Activated naive CD4-positive, alpha-beta T cell treated with anti-CD3 and anti-CD28 coated beads, Interleukin-2, amount 50 U/mL, for 24 hours (primary cell): ENCODE results near the gene CHD5.

Source experiments
- H3K27ac Mint-ChIP-seq: one replicate; pipeline ENCODE4 v1.8.0; 2021; ENCODE audit warnings: mild to moderate bottlenecking, mixed read lengths
- H3K27me3 Mint-ChIP-seq: one replicate; pipeline ENCODE4 v1.8.0; 2021; ENCODE audit warnings: mixed read lengths
- H3K36me3 Mint-ChIP-seq: one replicate; pipeline ENCODE4 v1.8.0; 2021; ENCODE audit warnings: mixed read lengths
- H3K4me1 Mint-ChIP-seq: one replicate; pipeline ENCODE4 v1.8.0; 2021; ENCODE audit warnings: mixed read lengths
- H3K4me3 Mint-ChIP-seq: one replicate; pipeline ENCODE4 v1.8.0; 2021; ENCODE audit warnings: mild to moderate bottlenecking, mixed read lengths
- H3K9me3 Mint-ChIP-seq: one replicate; pipeline ENCODE4 v1.8.0; 2021; ENCODE audit warnings: mixed read lengths

Gene CHD5

DNA sequence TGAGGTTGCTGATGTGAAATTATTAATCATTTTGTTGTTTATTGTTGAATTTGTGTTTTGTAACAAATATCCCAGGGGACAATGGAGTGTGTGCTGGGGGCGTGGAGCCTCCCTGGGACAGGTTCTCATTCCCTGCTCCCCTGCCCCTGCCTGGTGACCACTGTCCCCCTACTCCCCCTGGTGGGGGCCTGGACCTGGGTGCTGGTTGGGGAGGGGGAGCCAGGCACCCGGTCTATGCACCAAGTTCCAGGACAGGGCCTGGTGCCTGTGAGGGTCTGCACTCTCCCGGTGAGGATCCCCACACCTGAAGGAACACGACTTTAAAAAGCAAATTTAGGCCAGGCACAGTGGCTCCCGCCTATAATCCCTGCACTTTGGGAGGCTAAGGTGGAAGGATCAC, 42.4 kb downstream of the CHD5 start:
- Mint-ChIP-seq H3K9me3 (no peaks in the 10 kb centered on the region), H3K27ac (no peak overlapping the region), H3K27me3 (no peaks in the 10 kb centered on the region), H3K36me3 (no peaks in the 10 kb centered on the region), H3K4me3 (no peak overlapping the region), H3K4me1 (no peaks in the 10 kb centered on the region)

DNA sequence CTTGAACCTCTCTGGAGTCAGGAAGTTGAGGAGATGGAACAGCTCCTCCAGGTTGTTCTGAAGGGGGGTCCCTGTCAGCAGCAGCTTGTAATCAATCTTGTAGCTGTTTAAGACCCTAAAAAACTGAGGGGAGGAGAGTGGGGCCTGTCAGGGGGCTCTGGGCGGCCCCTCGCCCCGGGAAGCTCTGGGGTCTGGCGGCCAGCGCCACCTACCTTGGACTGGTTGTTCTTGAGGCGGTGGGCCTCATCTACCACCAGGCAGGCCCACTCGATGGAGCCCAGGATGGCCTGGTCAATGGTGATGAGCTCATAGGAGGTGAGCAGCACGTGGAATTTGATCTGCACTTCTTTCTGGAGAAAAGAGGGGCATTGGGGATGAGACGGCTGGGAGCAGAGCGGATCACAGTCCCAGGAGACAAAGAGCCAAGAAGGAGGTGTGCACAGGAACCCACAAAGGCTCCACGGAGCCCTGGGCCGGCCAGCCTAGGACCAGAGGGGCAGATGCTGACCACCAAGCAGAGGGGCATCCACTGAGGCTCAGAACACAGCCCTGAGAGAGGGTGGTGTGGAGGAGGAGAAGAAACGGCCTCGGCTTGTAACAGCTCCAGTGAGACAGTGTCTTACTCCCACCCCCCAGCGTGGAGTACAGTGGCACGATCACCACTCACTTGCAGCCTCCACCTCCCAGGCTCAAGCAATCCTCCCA, 43.5 kb downstream of the CHD5 start:
- Mint-ChIP-seq H3K4me1 (no peaks in the 10 kb centered on the region), H3K4me3 (no peak overlapping the region), H3K27me3 (no peaks in the 10 kb centered on the region), H3K27ac (no peak overlapping the region), H3K9me3 (peaks cover 5% of the 10 kb centered on the region), H3K36me3 (peaks cover 3% of the 10 kb centered on the region)

- Mint-ChIP-seq H3K36me3 (peaks cover 3% of the 10 kb centered on the region), H3K9me3 (peaks cover 5% of the 10 kb centered on the region), H3K27me3 (no peaks in the 10 kb centered on the region), H3K27ac (no peak overlapping the region), H3K4me3 (no peak overlapping the region), H3K4me1 (no peaks in the 10 kb centered on the region)
Observed at GRCh38 chr1:6134741-6135510, 45.2 kb downstream of the CHD5 start.

- peaks cover 3% of the 10 kb centered on the region for H3K36me3 Mint-ChIP-seq
- H3K27ac Mint-ChIP-seq, result no peak overlapping the region
- H3K9me3 Mint-ChIP-seq, result peaks cover 5% of the 10 kb centered on the region
- H3K4me1 Mint-ChIP-seq, result no peaks in the 10 kb centered on the region
- no peaks in the 10 kb centered on the region for H3K27me3 Mint-ChIP-seq
- no peak overlapping the region for H3K4me3 Mint-ChIP-seq
Observed at GRCh38 chr1:6134206-6134605, 45.9 kb downstream of the CHD5 start.

GRCh38 chr1:6133146-6133895, 46.8 kb downstream of the CHD5 start:
- H3K27ac Mint-ChIP-seq, result no peak overlapping the region
- H3K4me3 Mint-ChIP-seq, result no peak overlapping the region
- H3K36me3 Mint-ChIP-seq, result peaks cover 3% of the 10 kb centered on the region
- no peaks in the 10 kb centered on the region for H3K27me3 Mint-ChIP-seq
- H3K9me3 Mint-ChIP-seq, result peaks cover 5% of the 10 kb centered on the region
- H3K4me1 Mint-ChIP-seq, result no peaks in the 10 kb centered on the region

DNA sequence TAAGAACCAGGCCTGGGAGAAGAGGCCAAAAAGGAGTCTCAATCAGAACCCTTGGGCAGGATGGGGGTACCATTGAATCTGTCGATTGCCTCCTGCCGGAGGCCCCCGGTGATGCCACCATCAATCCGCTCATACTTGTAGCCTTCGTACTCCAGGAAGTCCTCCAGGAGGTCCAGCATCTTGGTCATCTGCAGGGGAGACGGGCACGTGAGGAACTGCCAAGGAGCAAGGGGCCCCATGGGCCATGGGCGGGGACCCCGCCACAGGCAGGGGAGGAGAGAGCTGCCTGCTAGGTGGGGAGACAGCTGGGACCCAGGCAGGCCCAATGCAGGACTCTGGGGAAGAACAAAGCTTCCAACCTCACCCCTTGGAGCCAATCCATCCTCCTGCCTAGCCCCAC, 48.6 kb downstream of the CHD5 start:
- H3K4me3 Mint-ChIP-seq, result no peak overlapping the region
- H3K4me1 Mint-ChIP-seq, result peaks cover 6% of the 10 kb centered on the region
- H3K9me3 Mint-ChIP-seq, result peaks cover 5% of the 10 kb centered on the region
- peaks cover 3% of the 10 kb centered on the region for H3K36me3 Mint-ChIP-seq
- H3K27me3 Mint-ChIP-seq, result peaks cover 2% of the 10 kb centered on the region
- no peak overlapping the region for H3K27ac Mint-ChIP-seq

- H3K4me3 Mint-ChIP-seq, result no peak overlapping the region
- peaks cover 7% of the 10 kb centered on the region for H3K4me1 Mint-ChIP-seq
- peaks cover 3% of the 10 kb centered on the region for H3K36me3 Mint-ChIP-seq
- H3K27ac Mint-ChIP-seq, result no peak overlapping the region
- H3K9me3 Mint-ChIP-seq, result peaks cover 5% of the 10 kb centered on the region
- H3K27me3 Mint-ChIP-seq, result peaks cover 2% of the 10 kb centered on the region
Observed at GRCh38 chr1:6130596-6130995, 49.5 kb downstream of the CHD5 start.

GRCh38 chr1:6130036-6130435, 50.1 kb downstream of the CHD5 start:
- Mint-ChIP-seq H3K4me3 (no peak overlapping the region), H3K27me3 (peaks cover 2% of the 10 kb centered on the region), H3K27ac (no peak overlapping the region), H3K4me1 (peaks cover 7% of the 10 kb centered on the region), H3K36me3 (peaks cover 3% of the 10 kb centered on the region), H3K9me3 (peaks cover 5% of the 10 kb centered on the region)

DNA sequence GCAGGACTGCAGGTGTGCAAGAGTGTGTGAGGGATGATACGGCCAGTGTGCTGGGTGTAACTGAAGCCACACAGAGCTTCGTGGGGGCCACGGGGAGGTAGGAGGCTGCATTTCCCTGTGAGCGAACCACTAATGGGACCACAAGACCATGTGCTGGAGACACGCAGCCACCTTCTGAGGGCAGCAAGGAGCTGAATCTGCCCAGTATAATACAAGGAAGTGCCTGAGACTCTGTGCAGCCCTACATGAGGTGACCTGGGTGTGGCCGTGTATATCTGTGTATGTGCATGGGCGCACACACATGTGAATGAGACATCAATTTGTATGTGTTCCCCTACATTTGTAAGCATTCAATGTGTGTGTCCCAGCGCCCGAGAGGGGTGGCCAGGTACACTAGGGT, 50.8 kb downstream of the CHD5 start:
- H3K27me3 Mint-ChIP-seq, result peaks cover 2% of the 10 kb centered on the region
- H3K4me1 Mint-ChIP-seq, result peaks cover 7% of the 10 kb centered on the region

DNA sequence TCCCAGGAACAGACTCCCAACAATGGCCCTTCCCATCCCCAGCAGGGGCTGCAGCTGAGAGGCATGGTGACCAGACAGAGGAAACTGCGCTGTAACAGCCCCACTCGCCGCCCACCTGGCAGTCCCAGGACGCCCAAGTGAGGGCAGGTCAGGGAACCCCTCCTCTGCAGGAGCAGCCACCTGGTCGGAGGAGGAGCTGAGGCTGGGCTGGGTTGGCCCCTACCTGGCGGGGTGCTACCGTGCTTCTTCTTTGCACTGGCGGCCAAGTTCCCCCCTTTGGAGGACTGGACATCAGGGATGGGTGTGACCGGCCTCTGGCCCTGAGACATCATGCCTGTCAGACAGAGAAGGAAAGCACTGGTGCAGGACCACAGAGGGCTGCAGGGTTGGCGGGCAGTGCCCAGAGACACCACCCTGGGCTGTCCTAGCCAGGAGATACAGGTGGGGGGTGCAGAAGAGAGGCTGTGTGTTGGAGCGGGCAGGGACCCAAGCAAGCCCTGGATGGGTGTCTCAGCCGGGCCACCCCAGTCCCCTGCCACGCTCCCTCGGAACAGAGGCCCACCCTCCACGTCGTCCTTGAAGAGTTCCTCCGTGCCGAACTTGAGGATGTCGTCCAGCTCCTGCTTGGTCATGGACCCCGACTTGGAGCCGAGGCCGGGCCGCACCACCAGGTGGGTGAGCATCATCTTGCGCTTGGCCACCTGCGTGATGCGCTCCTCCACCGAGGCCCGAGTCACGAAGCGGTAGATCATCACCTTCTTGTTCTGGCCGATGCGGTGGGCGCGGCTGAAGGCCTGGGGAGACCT, 51.6 kb downstream of the CHD5 start:
- Mint-ChIP-seq H3K36me3 (peaks cover 3% of the 10 kb centered on the region), H3K4me1 (peaks cover 7% of the 10 kb centered on the region), H3K9me3 (peaks cover 5% of the 10 kb centered on the region), H3K27ac (no peak overlapping the region), H3K4me3 (no peak overlapping the region), H3K27me3 (peaks cover 2% of the 10 kb centered on the region)

More for the DNA sequence above, 50.8 kb downstream of the CHD5 start:
- peaks cover 3% of the 10 kb centered on the region for H3K36me3 Mint-ChIP-seq
- no peak overlapping the region for H3K4me3 Mint-ChIP-seq
- H3K27ac Mint-ChIP-seq, result no peak overlapping the region
- peaks cover 5% of the 10 kb centered on the region for H3K9me3 Mint-ChIP-seq

- peaks cover 3% of the 10 kb centered on the region for H3K36me3 Mint-ChIP-seq
- peaks cover 4% of the 10 kb centered on the region for H3K9me3 Mint-ChIP-seq
- no peak overlapping the region for H3K27ac Mint-ChIP-seq
- H3K4me3 Mint-ChIP-seq, result no peak overlapping the region
- H3K4me1 Mint-ChIP-seq, result peaks cover 7% of the 10 kb centered on the region
- H3K27me3 Mint-ChIP-seq, result peaks cover 2% of the 10 kb centered on the region
Observed at GRCh38 chr1:6127587-6128163, 52.4 kb downstream of the CHD5 start.

GRCh38 chr1:6126521-6127067, 53.5 kb downstream of the CHD5 start:
- Mint-ChIP-seq H3K27me3 (peaks cover 2% of the 10 kb centered on the region), H3K36me3 (no peaks in the 10 kb centered on the region), H3K27ac (no peak overlapping the region), H3K4me3 (peak overlapping the region; percentile 39), H3K9me3 (no peaks in the 10 kb centered on the region), H3K4me1 (peaks cover 7% of the 10 kb centered on the region)

DNA sequence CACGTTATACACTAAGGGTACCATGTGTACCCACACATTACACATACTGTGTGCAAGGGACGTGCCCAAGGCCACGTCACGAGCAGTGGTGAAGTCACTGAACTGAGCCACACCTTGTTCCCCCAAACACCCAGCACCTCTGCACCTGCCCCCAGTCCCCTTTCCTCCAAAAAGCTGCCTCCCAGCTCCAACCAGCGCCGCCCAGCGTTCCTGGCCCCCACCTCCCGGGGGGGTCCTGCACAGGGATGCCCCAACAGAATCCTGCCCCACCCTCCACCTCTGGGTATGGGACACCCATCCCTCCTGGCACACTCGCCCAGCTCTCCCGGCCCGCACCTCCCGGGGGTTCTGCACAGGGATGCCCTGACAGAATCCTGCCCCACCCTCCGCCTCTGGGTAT, 54.1 kb downstream of the CHD5 start:
- Mint-ChIP-seq H3K4me1 (peaks cover 7% of the 10 kb centered on the region), H3K4me3 (no peak overlapping the region), H3K27ac (no peak overlapping the region), H3K36me3 (no peaks in the 10 kb centered on the region), H3K27me3 (peaks cover 2% of the 10 kb centered on the region), H3K9me3 (no peaks in the 10 kb centered on the region)

DNA sequence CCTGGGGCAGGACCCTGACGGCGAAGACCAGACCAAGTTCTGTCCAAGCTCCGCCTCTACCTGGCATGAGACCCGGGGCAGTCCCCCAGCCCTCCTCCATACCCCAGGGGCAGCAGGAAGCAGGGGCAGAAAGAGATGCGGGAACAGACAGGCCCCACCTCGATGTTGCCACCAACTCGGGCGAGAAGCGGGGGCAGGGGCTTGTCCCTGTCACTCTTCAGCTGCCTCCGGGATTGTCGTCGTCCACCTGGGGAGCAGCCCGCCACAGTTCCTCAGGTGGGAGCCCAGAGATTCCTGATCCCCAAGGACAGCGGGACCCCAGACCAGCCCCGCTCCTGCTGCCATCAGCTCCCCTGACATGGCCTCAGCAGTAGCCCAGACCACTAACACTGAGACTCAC, 54.8 kb downstream of the CHD5 start:
- Mint-ChIP-seq H3K4me1 (peaks cover 7% of the 10 kb centered on the region), H3K9me3 (no peaks in the 10 kb centered on the region), H3K27me3 (peaks cover 2% of the 10 kb centered on the region), H3K4me3 (no peak overlapping the region), H3K36me3 (no peaks in the 10 kb centered on the region), H3K27ac (no peak overlapping the region)
